SH-SY5Y (cell line): ENCODE measurements around the gene TSPAN18.

Experiments
- GATA2 ChIP-seq: IDR thresholded peaks from 2 replicates; pipeline ENCODE4 v1.6.1; 2011; ENCODE audit warnings: mild to moderate bottlenecking, low read depth, low read length
- GATA3 ChIP-seq: IDR thresholded peaks from 2 replicates; pipeline ENCODE4 v1.6.1; 2011; ENCODE audit warnings: low read depth, mild to moderate bottlenecking, low read length, moderate library complexity

GRCh38 chr11:44840085-44840478, 113.3 kb downstream of the TSPAN18 start:
- TF ChIP-seq GATA2 (no peak), GATA3 (no peak)
